Ishikawa (cell line): ENCODE results near the gene SLC24A3.

Source experiments
- CEBPB ChIP-seq: IDR thresholded peaks from 2 replicates; pipeline ENCODE4 v1.6.1; 2012
- CREB1 ChIP-seq: IDR thresholded peaks from 2 replicates; pipeline ENCODE4 v1.6.1; 2012; ENCODE audit warnings: low read depth
- EGR1 ChIP-seq: IDR thresholded peaks from 2 replicates; pipeline ENCODE4 v1.6.1; 2012
- EP300 ChIP-seq: IDR thresholded peaks from 2 replicates; pipeline ENCODE4 v1.6.1; 2012; ENCODE audit warnings: borderline replicate concordance
- FOXM1 ChIP-seq: IDR thresholded peaks from 2 replicates; pipeline ENCODE4 v1.6.1; 2012; ENCODE audit warnings: low read depth, borderline replicate concordance
- NFIC ChIP-seq: IDR thresholded peaks from 2 replicates; pipeline ENCODE4 v1.6.1; 2012
- RAD21 ChIP-seq: IDR thresholded peaks from 2 replicates; pipeline ENCODE4 v1.6.1; 2012; ENCODE audit warnings: low read depth
- TAF1 ChIP-seq: IDR thresholded peaks from 2 replicates; pipeline ENCODE4 v1.6.1; 2012; ENCODE audit warnings: low read depth, mild to moderate bottlenecking
- TCF12 ChIP-seq: IDR thresholded peaks from 2 replicates; pipeline ENCODE4 v1.6.1; 2012; ENCODE audit warnings: low read depth
- TEAD4 ChIP-seq: IDR thresholded peaks from 2 replicates; pipeline ENCODE4 v1.6.1; 2012
- YY1 ChIP-seq: IDR thresholded peaks from 2 replicates; pipeline ENCODE4 v1.6.1; 2012; ENCODE audit warnings: low read depth
- ZBTB7A ChIP-seq: IDR thresholded peaks from 2 replicates; pipeline ENCODE4 v1.6.1; 2012; ENCODE audit warnings: low read depth
- TF ChIP-seq, protein P1 (sequence below): IDR thresholded peaks from 2 replicates; pipeline ENCODE4 v1.6.1; 2012
- TF ChIP-seq, protein P2 (sequence below): IDR thresholded peaks from 2 replicates; pipeline ENCODE4 v1.6.1; 2012
- TF ChIP-seq, protein P3 (sequence below): IDR thresholded peaks from 2 replicates; pipeline ENCODE4 v1.6.1; 2012; ENCODE audit warnings: low read depth, mild to moderate bottlenecking

Gene SLC24A3

DNA sequence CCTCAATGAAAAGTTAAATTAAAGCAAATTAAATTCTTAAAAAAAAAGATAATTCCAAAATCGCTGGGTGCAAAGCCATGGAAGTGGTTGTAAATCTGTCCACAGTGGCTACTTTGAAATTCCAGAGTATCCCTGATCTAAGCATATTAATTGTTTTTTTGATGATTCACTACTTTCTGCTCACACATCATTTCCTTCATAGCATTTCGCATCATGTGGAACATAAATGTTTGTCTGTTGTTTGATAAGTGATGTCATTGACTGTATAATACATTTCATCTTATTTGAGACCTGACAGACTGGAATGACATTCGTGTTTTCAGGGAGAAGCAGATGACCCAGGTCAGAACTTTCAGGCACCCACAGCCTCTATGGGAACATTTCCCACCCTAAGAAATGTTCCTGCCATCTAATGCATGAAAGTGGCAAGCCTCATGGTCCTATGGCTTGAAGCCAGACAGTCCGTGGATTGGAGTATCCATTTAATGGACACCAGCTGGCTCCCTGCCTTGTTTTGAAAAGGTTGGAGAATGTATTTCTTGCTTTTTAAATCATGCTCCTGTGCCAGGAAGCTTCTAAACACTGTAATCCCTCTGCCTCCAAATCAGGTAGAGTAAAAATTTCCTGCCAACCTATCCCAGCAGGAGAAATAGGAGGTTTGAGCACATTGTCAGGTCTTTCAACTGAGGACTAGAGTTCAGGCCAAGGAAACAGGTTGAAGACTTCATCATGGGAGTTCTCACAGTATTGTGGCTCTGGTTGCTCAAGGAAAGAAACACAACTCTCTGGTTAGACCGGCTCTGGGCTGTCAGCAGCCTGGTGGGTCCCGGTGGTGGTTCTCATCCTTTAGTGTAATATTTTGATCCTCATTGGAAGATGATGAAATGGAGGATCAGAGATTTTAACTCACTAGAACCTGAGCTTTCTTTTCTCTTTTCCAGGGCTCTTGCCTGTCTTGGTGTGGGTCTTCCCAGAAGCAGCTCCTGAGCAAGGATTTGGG is 157.9 kb downstream of the SLC24A3 start:
- TF ChIP-seq ZBTB7A (no peak), TAF1 (no peak), CEBPB (no peak), EP300 (no peak), RAD21 (no peak), FOXM1 (no peak), TCF12 (no peak), YY1 (no peak), EGR1 (no peak), NFIC (no peak)
- TF ChIP-seq, protein P1, sequence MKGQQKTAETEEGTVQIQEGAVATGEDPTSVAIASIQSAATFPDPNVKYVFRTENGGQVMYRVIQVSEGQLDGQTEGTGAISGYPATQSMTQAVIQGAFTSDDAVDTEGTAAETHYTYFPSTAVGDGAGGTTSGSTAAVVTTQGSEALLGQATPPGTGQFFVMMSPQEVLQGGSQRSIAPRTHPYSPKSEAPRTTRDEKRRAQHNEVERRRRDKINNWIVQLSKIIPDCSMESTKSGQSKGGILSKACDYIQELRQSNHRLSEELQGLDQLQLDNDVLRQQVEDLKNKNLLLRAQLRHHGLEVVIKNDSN = no peak

DNA sequence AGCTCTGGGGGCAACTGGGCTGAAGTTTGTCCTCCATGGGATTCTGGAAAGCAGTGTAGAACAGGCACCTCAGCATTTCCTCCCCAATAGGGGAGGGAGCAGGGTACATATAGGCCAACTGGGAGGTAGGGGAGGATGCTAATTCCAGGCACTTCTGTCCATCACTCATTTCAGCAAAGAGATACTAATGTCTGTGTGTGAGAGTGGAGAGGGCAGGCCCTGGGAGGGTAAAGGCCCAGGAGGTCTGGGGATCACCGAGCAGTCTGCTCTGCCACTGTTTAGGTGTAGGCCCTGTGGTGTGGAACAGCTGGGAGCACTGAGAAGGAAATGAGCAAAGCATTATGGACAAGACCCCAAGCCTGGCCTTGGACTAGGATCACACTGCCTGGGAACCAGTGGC is 158.7 kb downstream of the SLC24A3 start:
- no peak for TF ChIP-seq ZBTB7A
- TF ChIP-seq, protein P2, sequence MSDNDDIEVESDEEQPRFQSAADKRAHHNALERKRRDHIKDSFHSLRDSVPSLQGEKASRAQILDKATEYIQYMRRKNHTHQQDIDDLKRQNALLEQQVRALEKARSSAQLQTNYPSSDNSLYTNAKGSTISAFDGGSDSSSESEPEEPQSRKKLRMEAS = no peak
- no peak for TF ChIP-seq CREB1
- TF ChIP-seq, protein P1 = no peak
- no peak for TF ChIP-seq RAD21
- no peak for TF ChIP-seq CEBPB
- TF ChIP-seq TAF1 = no peak
- no peak for TF ChIP-seq EP300
- TF ChIP-seq, protein P3, sequence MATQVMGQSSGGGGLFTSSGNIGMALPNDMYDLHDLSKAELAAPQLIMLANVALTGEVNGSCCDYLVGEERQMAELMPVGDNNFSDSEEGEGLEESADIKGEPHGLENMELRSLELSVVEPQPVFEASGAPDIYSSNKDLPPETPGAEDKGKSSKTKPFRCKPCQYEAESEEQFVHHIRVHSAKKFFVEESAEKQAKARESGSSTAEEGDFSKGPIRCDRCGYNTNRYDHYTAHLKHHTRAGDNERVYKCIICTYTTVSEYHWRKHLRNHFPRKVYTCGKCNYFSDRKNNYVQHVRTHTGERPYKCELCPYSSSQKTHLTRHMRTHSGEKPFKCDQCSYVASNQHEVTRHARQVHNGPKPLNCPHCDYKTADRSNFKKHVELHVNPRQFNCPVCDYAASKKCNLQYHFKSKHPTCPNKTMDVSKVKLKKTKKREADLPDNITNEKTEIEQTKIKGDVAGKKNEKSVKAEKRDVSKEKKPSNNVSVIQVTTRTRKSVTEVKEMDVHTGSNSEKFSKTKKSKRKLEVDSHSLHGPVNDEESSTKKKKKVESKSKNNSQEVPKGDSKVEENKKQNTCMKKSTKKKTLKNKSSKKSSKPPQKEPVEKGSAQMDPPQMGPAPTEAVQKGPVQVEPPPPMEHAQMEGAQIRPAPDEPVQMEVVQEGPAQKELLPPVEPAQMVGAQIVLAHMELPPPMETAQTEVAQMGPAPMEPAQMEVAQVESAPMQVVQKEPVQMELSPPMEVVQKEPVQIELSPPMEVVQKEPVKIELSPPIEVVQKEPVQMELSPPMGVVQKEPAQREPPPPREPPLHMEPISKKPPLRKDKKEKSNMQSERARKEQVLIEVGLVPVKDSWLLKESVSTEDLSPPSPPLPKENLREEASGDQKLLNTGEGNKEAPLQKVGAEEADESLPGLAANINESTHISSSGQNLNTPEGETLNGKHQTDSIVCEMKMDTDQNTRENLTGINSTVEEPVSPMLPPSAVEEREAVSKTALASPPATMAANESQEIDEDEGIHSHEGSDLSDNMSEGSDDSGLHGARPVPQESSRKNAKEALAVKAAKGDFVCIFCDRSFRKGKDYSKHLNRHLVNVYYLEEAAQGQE = no peak
- TF ChIP-seq FOXM1 = no peak
- no peak for TF ChIP-seq YY1
- TF ChIP-seq NFIC = no peak
- no peak for TF ChIP-seq TCF12
- TF ChIP-seq TEAD4 = no peak
- TF ChIP-seq EGR1 = no peak

DNA sequence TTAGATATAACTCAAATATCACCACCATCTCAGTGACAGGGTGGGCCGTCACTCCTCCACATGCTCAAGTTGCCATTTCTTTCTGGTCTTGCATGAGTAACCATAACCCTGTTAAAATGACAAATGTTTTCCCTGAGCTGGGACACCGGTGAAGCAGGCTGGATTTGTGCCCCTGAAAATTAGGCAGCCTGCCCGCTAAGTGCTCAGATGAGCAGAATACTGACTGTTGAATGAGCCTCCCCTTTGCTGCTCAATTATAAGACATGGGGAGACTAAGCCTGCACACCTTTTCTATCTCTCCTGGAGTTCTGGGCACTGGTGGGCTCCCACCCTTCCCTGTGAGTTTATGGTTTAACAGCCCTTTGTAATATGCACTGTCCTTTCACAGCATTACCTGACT is 161.8 kb downstream of the SLC24A3 start:
- TF ChIP-seq CEBPB = no peak
- TF ChIP-seq, protein P3 = no peak
- TF ChIP-seq, protein P1 = no peak

DNA sequence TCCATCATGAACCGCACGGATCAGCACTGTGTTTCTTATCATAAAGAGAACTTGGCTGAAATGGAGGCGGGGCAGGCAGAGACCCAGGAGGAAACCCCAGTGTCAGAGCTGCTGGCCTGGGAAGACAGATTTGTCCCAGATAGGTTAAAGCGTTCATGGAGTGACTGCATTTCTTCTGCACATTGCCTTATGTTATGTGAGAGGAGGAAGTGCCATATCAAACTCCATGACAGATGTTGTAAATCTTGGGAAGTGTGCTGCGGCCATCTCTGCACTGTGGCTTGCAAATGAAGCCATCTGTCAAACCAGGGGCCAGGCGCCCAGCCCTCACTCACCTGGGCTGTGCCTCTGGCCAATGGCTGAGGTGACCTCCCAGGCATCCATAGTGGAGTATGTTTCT is 163.0 kb downstream of the SLC24A3 start:
- TF ChIP-seq, protein P2 = no peak
- TF ChIP-seq EP300 (no peak), FOXM1 (no peak), YY1 (no peak), CREB1 (no peak), TCF12 (no peak), RAD21 (no peak), TAF1 (no peak), EGR1 (no peak), CEBPB (no peak), NFIC (no peak), ZBTB7A (no peak)
- TF ChIP-seq, protein P1 = no peak

DNA sequence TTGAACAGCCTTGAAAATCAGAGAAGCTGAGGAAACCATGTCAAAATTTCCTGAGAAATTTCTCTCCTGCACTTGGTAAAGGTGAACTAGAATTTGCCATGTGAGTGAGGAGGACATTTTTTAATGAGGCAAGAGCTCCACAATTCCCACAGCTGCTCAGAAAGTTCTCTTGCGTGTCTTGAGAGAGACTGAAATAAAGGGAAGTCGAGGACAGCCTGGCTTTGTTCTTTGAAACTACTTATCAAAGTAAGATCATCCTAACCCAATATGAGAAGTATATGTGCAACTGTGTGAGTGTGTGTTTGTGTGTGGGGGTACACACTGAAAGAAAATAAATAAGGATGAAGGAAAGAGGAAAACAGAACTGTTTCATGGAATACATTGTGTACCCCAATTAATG is 163.4 kb downstream of the SLC24A3 start:
- no peak for TF ChIP-seq ZBTB7A
- TF ChIP-seq, protein P3 = no peak
- TF ChIP-seq NFIC = no peak
- no peak for TF ChIP-seq CREB1
- TF ChIP-seq, protein P1 = no peak
- TF ChIP-seq CEBPB = no peak
- TF ChIP-seq YY1 = no peak
- TF ChIP-seq TCF12 = no peak
- TF ChIP-seq EP300 = no peak
- TF ChIP-seq FOXM1 = no peak
- no peak for TF ChIP-seq TEAD4
- TF ChIP-seq, protein P2 = no peak
- TF ChIP-seq EGR1 = no peak
- no peak for TF ChIP-seq TAF1
- no peak for TF ChIP-seq RAD21
